ENCODE results near the gene NT5C3A.

- no peak for TF ChIP-seq CTCF (tag by site-specific recombination; IDR thresholded peaks at IDR 0.05)
- no peak for TF ChIP-seq SALL2 (tag by site-specific recombination; IDR thresholded peaks at IDR 0.05; ENCODE audit: borderline replicate concordance)
- no peak for TF ChIP-seq ZNF114 (tag by site-specific recombination; IDR thresholded peaks at IDR 0.05)
- TF ChIP-seq GLI4 (tag by site-specific recombination; IDR thresholded peaks at IDR 0.05), result no peak
- no peak for TF ChIP-seq ZNF10 (tag by site-specific recombination; IDR thresholded peaks at IDR 0.05)
Measured at GRCh38 chr7:33070277-33070676, 7.7 kb upstream of the NT5C3A start.

Data from HEK293 (cell line).